ENCODE results near the gene EPHB3.

The EPHB3 gene

GRCh38 chr3:184526088-184526433, 35.5 kb upstream of the EPHB3 start:
- Histone ChIP-seq H3K4me3 (peak overlapping the region; percentile 58 to 83 (median 71)), H3K27ac (peak overlapping the region in 3 of 11 experiments; percentile 22 to 83 (median 72); a peak in 6 of 22 replicates), H3K9ac (peak overlapping the region; percentile 51 to 82 (median 75); a peak in 17 of 22 replicates)

DNA sequence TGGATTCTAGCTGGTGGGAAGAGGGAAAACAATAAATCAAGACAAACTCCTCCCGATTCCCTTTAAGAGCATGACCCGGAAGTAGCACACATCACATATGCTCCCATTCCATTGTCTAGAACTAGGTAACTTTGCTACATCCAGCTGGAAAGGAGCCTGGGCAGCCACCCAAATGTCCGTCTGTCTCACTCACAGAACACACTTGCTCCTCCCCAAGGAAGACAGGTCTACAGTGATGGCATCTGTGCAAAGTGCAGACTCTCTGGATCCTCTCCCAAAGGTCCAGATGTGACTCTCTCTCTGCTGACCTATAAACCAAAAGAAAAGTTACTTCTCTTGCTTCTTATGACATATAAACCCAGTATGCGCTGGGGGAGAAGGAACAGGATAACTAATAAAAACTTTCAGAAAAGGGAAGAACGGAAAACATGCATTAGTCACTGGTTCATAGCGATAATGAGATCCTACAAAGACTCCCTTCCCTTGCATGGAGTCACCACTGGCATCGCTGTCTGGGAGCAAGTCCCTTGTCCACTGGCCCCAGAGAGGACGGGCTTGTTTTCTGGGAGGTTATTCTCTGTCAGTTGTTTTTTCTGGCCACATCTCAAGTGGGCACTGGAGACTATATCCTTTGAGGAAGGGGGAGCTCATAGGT, 29.8 kb upstream of the EPHB3 start:
- H3K27ac ChIP-seq = no peak overlapping the region
- no peak overlapping the region for H3K4me2 ChIP-seq
- H3K9me3 ChIP-seq (replicated peaks in 1 of 11) = no peaks in the 10 kb centered on the region
- H3K27me3 ChIP-seq = peaks cover 3 to 20% (median 11%) of the 10 kb centered on the region in 11 experiments; a peak in 20 of 22 replicates
- no peak overlapping the region for H3K9ac ChIP-seq
- no peak overlapping the region for H3K4me3 ChIP-seq
- H3K36me3 ChIP-seq = no peaks in the 10 kb centered on the region
- TF ChIP-seq Cebpa-rat (IDR thresholded peaks at IDR 0.05) = no peak
- peaks cover 0 to 9% (median 0%) of the 10 kb centered on the region in 10 experiments; a peak in 5 of 20 replicates for H3K4me1 ChIP-seq
- H4K20me1 ChIP-seq = no peaks in the 10 kb centered on the region

More at GRCh38 chr3:184526088-184526433, 35.5 kb upstream of the EPHB3 start:
- Histone ChIP-seq H3K36me3 (no peaks in the 10 kb centered on the region), H3K4me1 (peaks cover 15 to 36% (median 21%) of the 10 kb centered on the region in 10 experiments; a peak in 19 of 20 replicates), H4K20me1 (no peaks in the 10 kb centered on the region), H3K9me3 (replicated peaks in 1 of 11) (no peaks in the 10 kb centered on the region), H3K4me2 (peak overlapping the region; percentile 90 to 99 (median 98)), H3K27me3 (peaks cover 19 to 54% (median 37%) of the 10 kb centered on the region in 11 experiments)
- TF ChIP-seq Cebpa-rat (IDR thresholded peaks at IDR 0.05) = no peak

- H3K4me2 ChIP-seq = no peak overlapping the region
- H3K9ac ChIP-seq = no peak overlapping the region
- H3K4me1 ChIP-seq = peaks cover 0 to 14% (median 0%) of the 10 kb centered on the region in 10 experiments; a peak in 5 of 20 replicates
- TF ChIP-seq Cebpa-rat (IDR thresholded peaks at IDR 0.05) = no peak
- no peak overlapping the region for H3K27ac ChIP-seq
- H3K36me3 ChIP-seq = no peaks in the 10 kb centered on the region
- H4K20me1 ChIP-seq = no peaks in the 10 kb centered on the region
- H3K4me3 ChIP-seq = no peak overlapping the region
- H3K27me3 ChIP-seq = peaks cover 6 to 20% (median 15%) of the 10 kb centered on the region in 11 experiments
- no peaks in the 10 kb centered on the region for H3K9me3 ChIP-seq (replicated peaks in 1 of 11)
Measured at GRCh38 chr3:184532940-184533732, 28.4 kb upstream of the EPHB3 start.

DNA sequence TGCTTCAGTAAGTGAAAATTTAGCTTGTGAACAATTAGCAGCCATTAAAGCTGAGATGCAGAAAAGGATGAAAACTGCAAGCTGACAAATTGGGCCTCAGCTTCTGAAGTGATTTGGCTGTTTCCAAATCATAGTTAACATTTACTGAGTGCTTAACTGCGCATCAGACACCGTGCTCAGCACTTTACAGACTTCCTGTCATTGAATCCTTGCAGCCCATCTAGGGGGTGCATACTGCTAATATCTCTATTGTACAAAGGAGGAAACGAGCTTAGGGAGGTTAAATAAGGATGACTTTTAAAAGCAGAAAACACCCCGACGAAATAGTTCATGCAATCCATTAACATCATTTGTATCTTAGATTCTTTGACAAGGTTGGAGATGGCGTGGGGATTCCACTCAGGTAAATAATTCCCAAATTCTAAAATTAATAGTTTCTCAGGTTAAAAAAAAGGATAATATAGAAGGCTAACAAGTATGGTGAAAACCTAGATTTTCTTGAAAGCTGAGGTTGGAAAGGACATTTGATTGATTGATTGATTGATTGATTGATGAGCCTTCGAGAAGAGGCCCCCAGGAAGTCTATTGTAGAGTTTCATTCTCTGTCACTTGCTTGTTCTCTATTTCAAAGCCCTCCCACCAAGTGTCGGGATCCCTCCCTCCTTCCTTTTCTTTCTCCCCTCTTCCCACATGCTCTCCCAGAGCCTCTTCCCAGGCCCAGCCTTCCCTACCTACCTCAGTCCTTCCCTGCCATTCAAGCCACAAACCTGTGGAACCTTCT, 23.5 kb upstream of the EPHB3 start:
- H3K4me2 ChIP-seq = no peak overlapping the region
- no peak for TF ChIP-seq Cebpa-rat (IDR thresholded peaks at IDR 0.05)
- no peak overlapping the region for H3K4me3 ChIP-seq
- H3K27me3 ChIP-seq = peaks cover 20 to 41% (median 34%) of the 10 kb centered on the region in 11 experiments
- H3K27ac ChIP-seq = no peak overlapping the region
- no peaks in the 10 kb centered on the region for H3K9me3 ChIP-seq (replicated peaks in 1 of 11)
- H3K4me1 ChIP-seq = peaks cover 0 to 4% (median 0%) of the 10 kb centered on the region in 10 experiments; a peak in 1 of 20 replicates
- no peak overlapping the region for H3K9ac ChIP-seq
- no peaks in the 10 kb centered on the region for H3K36me3 ChIP-seq
- peaks cover 0 to 3% (median 0%) of the 10 kb centered on the region in 11 experiments; a peak in 1 of 22 replicates for H4K20me1 ChIP-seq

GRCh38 chr3:184538666-184539431, 22.7 kb upstream of the EPHB3 start:
- peaks cover 20 to 41% (median 34%) of the 10 kb centered on the region in 11 experiments for H3K27me3 ChIP-seq
- H4K20me1 ChIP-seq = peaks cover 0 to 3% (median 0%) of the 10 kb centered on the region in 11 experiments; a peak in 1 of 22 replicates
- H3K9me3 ChIP-seq (replicated peaks in 1 of 11) = no peaks in the 10 kb centered on the region
- H3K4me2 ChIP-seq = no peak overlapping the region
- H3K9ac ChIP-seq = no peak overlapping the region
- H3K4me1 ChIP-seq = peaks cover 0 to 4% (median 0%) of the 10 kb centered on the region in 10 experiments; a peak in 5 of 20 replicates
- no peak overlapping the region for H3K4me3 ChIP-seq
- no peak overlapping the region for H3K27ac ChIP-seq
- no peak for TF ChIP-seq Cebpa-rat (IDR thresholded peaks at IDR 0.05)
- H3K36me3 ChIP-seq = no peaks in the 10 kb centered on the region

DNA sequence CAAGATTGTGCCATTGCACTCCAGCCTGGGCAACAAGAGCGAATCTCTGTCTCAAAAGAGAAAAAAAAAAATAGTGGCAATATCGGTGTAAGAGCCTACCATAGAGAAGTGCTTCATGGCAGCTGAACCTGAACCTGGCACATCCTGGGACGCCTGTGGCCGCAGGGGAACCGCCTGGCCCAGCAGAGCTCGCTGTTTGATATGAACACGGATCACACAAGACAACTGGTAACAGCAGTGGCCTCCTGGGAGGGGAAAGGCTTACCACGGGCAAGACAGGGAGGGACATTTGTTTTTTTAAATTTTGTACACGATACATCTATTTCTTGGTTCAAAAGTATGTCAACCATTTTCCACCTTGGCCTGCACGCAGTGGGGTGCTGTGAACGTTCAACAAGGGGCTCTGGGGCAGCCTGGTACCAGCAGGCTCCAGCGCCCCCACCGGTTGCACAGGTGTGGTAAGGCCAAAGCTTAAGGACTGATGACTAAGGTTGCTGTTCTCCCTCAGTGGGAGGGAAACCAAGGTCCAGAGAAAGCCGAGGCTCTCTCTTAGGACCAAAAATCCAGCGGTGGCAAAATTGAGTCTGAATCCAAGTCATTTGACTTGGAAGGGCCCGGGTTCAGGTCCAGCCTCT, 21.7 kb upstream of the EPHB3 start:
- Histone ChIP-seq H3K27ac (no peak overlapping the region), H3K4me3 (no peak overlapping the region), H3K36me3 (no peaks in the 10 kb centered on the region), H4K20me1 (peaks cover 0 to 3% (median 0%) of the 10 kb centered on the region in 11 experiments; a peak in 1 of 22 replicates), H3K4me1 (peaks cover 0 to 7% (median 0%) of the 10 kb centered on the region in 10 experiments; a peak in 5 of 20 replicates), H3K27me3 (peaks cover 20 to 41% (median 34%) of the 10 kb centered on the region in 11 experiments), H3K4me2 (no peak overlapping the region), H3K9ac (no peak overlapping the region), H3K9me3 (replicated peaks in 1 of 11) (no peaks in the 10 kb centered on the region)
- no peak for TF ChIP-seq Cebpa-rat (IDR thresholded peaks at IDR 0.05)

DNA sequence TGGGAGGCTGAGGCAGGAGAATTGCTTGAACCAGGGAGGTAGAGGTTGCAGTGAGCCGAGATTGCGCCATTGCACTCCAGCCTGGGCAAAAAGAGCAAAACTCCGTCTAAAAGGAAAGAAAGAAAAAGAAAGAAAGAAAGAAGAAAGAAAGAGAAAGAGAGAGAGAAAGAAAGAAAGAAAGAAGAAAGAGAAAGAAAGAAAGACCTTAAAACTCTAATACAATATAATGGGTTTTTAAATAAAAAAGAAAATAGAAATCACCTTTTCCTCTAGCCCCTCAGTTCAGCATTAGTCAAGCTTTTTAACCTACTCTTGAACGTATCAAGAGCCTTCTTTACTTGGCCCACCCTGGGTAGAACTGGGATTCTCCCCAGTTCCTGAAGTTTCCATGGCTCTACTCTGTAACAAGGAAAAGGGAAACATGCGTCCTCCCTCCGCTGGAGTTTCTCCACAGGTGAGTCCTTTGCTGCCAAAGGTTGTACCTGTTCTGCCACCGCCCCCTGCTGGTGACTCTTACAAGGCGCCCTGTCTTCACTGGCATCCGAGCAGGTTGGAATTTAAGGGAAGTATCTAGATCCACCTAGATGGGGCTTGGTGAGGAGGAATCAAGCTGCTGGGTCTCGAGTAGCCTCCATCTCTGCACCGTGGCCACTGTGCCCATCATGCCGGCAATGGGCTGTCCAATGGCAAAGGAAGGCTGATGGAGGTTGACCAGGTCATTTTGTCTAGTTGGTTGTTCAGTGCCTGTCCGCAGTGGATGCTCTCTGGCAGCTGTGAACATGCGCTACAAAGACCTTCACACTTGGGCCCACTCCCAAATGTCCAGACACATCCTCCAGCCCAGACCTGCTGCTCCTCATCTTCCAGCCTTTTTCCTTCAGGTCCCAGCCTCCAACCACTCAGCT, 20.6 kb upstream of the EPHB3 start:
- no peak overlapping the region for H3K27ac ChIP-seq
- no peak overlapping the region for H3K9ac ChIP-seq
- H3K36me3 ChIP-seq = no peaks in the 10 kb centered on the region
- H4K20me1 ChIP-seq = peaks cover 0 to 3% (median 0%) of the 10 kb centered on the region in 11 experiments; a peak in 2 of 22 replicates
- no peak for TF ChIP-seq Cebpa-rat (IDR thresholded peaks at IDR 0.05)
- no peak overlapping the region for H3K4me2 ChIP-seq
- peaks cover 0 to 13% (median 5%) of the 10 kb centered on the region in 10 experiments; a peak in 12 of 20 replicates for H3K4me1 ChIP-seq
- H3K27me3 ChIP-seq = peaks cover 20 to 41% (median 34%) of the 10 kb centered on the region in 11 experiments
- H3K4me3 ChIP-seq = no peak overlapping the region
- H3K9me3 ChIP-seq (replicated peaks in 1 of 11) = no peaks in the 10 kb centered on the region

All from BLaER1 treated with 17β-estradiol and CSF1 and Interleukin-3, amounts not matched to agents 10 nM and 100 nM (cell line).